ENCODE data around the gene GNA12.
"Not testable (repeated sequence)": the region's sequence is repeated elsewhere in the genome, so short reads cannot be mapped to it uniquely, and the experiment has no call there.

GNA12 gene

DNA sequence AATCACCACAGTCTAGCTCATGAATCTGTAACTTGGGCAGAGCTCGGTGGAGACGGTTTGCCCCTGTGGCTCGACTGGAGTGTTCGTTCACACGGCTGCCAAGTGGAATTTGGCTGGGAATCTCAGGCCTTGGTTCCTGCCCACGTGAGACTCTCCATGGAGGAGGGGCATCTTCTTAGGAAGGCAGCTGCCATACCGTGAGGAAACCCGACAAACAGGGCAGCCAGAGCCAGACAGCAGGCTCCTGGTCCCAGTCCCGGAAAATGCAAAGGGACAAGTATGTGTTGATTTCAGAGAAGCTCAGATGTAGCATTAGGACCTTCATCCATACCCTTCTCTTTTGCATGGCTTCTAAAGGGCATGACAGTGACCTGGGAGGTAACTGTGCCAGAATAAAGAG lies 129.5 kb downstream of the GNA12 start:
- no peak for DNase-seq (ENCODE audit: low spot score)

DNA sequence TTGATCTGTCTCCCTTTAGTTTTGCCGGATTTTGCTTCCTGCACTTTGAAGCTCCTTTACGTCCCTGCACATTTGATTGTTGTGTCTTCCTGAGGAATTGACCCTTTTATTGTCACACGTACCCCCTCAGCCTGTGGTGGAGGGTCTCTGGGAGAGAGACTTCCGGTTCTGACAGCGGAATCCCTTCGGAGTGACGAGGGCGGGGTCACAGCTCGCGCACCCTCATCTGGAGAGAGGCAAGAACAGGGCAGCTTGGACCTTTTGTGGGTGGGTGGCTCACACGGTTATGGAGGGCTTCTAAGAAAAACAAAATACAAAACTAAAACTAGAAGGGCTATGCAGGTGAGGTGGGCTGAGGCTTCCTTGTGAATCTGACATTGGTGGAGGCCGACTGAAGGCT lies 130.1 kb downstream of the GNA12 start:
- DNase-seq (ENCODE audit: low spot score): no peak

DNA sequence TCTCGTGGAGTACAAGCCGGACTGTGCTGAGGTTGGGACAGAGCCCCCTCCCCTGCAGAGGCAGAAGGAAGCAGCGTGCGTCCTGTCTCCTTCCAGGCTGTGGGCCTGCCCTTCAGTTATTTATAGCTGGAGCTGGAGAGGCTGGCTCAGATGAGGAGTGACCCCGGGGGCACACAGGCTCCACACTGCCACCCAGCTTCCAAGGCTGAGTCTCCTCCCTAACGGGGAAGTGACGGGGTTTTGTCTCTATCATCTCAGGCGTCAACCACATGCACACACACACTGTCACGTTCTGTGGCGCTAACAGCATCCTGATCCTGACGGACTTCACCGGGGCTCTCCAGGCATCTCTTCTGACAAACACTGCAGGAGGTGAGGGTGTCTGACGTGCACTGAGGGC lies 130.7 kb downstream of the GNA12 start:
- DNase-seq (ENCODE audit: low spot score): peak; percentile 77

DNA sequence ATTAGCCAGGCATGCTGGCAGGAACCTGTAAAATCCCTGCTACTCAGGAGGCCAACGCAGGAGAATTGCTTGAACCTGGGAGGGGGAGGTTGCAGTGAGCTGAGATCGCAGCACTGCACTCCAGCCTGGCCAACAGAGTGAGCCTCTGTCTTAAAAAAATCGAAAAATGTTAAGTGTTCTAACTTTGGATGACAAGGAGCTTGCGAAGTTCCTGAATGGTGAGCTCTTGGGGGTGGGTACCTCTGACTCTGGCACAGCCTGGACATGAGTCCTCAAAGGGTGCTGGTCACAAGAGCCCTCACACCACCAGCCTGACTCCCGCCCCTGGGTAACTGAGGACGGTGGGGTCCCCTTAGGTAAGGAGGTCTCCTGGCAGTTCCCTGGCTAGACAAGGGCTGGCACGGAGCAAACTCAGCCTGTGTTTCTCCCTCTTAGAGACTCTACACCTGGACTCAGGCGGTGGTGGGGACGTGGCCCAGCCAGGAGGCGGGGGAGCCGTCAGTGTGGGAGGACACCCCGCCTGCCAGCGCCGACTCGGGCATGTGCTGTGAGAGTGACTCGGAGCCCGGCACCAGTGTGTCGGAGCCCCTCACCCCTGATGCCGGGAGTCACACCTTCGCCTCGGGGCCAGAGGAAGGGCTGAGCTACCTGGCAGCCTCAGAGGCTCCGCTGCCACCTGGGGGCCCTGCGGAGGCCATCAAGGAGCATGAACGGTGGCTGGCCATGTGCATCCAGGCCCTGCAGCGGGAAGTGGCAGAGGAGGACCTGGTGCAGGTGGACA lies 132.0 kb downstream of the GNA12 start:
- no peak for DNase-seq (ENCODE audit: low spot score)

DNA sequence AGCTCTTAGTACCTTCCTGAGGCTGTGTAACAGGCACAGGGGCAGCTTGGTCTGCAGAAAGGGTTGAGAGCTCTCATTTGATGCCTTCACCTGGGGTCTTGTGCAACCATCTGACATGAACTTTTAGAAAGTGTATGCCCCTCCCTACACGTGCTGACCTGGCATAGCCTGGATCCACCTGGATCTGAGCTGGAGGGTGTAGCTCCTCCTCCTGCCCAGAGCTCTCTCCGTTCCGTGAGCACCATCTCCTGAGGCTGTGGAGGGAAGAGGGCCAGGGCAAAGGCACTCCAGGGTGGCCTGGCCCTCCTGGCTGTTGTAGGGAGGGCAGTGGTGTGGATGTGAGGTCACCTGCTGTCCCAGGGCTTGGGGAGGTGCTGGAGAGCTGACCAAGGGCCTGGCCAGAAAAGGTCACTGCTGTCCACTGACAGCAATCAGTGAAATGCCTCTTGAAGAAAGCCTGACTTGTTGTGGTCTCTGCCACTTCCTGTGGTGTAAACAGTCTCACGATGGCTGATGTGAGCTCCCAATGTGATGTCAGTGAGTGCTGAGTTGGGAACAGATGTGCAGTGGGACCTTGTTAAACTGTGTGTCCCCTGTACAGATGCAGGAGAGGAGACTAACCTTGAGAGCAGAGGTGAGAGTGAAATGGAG lies 133.1 kb downstream of the GNA12 start:
- no peak for DNase-seq (ENCODE audit: low spot score)

DNA sequence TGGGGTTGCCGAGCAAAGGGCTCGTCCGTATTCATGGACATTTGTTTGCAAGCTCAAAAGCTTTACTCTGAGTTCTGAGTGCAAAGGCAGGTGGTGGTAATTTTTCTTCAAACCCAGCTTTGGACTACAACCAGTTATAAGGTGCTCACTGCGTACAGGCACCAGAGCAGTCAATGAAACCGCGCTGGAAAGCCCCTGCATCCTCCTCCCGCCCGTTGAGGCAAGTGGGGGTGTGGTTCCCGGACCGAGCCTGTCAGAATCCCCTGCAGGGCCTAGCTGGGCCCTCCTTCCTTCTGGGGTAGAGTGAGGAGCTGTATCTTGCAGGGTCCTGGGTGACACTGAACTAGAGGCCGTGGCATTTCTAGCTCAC lies 133.8 kb downstream of the GNA12 start:
- no peak for DNase-seq (ENCODE audit: low spot score)

DNA sequence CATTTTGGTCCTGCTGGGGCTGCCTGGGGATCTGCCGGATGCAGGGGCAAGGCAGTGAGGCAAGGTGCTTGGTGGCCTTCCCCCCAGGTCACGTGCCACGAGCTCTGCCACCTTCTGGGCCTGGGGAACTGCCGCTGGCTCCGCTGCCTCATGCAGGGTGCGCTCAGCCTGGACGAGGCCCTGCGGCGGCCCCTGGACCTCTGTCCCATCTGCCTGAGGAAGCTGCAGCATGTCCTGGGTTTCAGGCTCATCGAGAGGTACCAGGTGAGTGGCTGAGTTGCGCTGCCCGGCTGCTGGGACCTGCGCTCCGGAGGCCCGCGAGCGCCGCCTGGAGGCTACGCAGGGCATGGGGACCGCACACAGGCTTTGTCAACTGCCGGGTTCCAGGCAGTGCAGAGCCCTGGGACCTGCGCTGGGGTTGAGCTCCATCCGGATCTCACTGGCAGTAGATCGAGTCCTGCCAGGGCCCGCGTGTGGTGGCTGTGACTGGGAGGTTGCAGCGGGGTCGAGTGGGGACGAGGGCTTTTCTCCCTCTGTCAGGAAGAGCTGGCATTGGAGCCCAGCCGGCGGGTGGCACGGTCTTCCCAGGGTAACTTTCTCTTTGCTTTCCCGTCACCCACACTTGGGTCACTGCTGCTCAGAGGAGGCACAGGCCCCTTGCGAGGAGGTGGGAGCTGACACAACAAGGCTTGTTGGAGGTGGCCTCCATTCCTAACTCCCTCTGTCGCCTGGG lies 134.4 kb downstream of the GNA12 start:
- DNase-seq (ENCODE audit: low spot score): no peak

DNA sequence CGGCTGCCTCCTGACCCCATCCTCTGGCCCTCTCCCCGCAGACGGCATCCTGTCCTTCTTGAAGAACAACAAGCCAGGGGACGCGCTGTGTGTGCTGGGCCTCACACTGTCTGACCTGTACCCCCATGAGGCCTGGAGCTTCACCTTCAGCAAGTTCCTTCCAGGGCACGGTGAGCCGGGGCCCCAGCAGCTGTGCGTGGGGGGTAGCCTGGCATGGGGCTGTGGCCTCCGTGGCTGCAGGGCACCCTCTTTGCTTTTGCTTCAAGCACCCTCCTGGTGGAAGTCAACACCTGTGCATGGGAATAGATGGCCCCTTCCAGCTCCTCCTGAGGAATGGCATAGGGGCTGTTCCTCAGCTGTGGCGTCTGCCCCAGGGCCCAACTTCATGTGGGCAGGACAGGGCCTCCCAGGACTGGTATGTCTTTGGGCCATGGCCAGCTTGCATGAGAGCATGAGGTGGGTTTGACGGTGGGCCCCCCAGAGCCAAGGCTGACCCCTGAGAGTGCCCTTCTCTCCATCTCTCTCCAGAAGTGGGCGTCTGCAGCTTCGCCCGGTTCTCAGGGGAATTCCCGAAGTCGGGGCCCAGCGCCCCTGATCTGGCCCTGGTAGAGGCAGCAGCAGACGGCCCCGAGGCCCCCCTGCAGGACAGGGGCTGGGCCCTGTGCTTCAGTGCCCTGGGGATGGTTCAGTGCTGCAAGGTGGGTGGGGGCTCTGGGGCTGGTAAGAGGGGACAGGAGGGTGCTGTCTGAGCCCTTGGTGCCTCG lies 135.4 kb downstream of the GNA12 start:
- DNase-seq (ENCODE audit: low spot score): no peak

DNA sequence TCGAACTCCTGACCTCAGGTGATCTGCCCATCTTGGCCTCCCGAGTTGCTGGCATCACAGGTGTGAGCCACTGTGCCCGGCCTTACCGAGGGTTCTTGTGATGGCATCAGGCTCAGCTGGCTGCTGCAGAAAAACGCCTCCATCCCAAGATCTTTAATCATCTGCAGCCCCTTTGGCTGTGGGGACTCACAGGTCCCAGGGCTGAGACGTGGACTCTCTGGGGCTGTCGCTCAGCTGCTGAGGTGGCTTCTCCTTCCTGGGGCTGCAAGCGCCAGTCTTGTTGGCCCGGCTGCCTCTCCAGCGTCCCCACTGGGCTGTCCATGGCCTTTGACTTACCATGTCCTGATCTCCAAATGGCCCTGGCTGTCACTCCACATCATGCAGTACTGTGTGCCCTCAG lies 136.1 kb downstream of the GNA12 start:
- DNase-seq (ENCODE audit: low spot score): no peak

DNA sequence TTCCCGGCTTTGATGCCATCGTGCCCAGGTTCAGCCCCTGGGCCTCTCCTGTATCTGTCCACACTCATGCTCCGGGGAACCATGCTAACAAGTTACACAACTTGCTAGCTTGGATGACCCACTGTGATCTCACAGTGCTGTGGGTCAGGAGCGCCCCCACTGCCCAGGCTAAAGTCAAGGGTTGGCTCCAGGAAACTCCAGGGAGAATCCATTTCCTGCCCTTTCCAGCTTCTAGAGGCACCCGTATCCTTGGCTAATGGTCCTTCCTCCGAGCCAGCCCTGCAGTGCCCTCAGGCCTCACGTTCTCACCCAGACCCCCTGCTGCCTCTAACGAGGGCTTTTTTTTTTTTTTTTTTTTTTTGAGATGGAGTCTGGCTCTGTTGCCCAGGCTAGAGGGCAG lies 136.6 kb downstream of the GNA12 start:
- no peak for DNase-seq (ENCODE audit: low spot score)

DNA sequence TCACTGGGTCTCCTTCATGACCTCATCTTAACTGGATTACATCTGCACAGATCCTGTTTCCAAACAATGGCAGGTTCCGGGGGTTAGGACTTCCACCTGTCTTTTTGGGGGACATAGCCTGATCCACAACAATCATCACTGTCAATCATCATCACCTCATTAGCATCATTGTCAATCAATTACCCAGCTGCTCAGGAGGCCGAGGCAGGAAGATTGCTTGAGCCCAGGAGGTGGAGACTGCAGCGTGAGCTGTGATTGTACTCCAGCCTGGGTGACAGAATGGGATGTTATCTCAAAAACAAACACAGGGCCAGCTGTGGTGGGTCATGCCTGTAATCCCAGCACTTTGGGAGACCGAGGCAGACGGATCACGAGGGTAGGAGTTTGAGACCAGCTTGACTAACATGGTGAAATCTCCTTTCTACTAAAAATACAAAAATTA lies 137.4 kb downstream of the GNA12 start:
- peak; percentile 72 for DNase-seq (ENCODE audit: low spot score)

DNA sequence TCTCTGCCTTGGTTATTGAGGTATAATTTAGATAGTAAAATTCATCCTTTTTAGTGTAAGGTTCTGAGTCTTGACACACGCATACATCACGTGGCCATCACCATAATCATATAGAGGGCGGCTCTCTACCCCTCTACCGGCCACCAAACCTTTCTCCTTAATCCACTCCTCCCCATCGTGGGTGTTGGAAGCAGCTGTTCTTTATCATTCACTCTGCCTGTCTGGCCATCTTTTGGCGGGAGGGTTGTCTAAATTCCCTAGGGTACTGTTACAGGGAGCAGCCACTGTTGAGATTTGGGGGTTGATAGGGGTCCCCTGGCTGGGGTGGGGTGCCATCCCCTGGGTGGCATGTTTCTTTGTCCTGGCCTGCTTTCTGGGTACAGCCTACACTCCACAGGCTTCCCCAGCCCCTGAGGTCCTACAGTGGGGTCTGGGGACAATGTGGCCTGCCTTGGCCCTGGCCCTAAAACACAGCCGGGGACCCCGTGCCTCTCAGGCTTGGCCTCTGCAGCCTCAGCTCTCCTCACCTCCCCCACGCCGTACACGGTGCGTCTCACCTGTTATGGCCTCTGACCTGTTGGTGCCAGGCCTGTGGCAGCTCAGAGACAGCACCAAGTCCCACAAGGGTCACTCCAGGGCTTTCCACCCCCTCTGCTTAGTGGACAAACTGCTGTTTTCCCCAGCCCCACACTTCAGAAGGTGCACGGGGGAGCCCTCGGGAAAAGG lies 138.6 kb downstream of the GNA12 start:
- DNase-seq (ENCODE audit: low spot score): no peak

DNA sequence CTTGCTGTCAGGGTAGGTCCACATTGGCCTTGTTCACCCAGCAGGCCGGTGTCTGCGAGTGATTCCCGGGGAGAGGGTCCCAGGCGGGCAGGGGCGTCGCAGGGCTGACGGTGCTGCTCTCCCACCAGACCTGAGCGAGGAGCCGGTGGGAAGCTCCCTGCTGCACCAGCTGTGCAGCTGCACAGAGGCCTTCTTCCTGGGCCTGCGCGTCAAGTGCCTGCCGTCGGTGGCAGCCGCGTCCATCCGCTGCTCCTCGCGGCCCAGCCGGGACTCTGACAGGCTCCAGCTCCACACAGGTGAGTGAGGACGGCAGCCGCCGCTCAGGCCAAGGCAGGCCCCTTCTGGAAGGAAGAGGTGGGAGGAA lies 141.5 kb downstream of the GNA12 start:
- DNase-seq (ENCODE audit: low spot score): no peak

DNA sequence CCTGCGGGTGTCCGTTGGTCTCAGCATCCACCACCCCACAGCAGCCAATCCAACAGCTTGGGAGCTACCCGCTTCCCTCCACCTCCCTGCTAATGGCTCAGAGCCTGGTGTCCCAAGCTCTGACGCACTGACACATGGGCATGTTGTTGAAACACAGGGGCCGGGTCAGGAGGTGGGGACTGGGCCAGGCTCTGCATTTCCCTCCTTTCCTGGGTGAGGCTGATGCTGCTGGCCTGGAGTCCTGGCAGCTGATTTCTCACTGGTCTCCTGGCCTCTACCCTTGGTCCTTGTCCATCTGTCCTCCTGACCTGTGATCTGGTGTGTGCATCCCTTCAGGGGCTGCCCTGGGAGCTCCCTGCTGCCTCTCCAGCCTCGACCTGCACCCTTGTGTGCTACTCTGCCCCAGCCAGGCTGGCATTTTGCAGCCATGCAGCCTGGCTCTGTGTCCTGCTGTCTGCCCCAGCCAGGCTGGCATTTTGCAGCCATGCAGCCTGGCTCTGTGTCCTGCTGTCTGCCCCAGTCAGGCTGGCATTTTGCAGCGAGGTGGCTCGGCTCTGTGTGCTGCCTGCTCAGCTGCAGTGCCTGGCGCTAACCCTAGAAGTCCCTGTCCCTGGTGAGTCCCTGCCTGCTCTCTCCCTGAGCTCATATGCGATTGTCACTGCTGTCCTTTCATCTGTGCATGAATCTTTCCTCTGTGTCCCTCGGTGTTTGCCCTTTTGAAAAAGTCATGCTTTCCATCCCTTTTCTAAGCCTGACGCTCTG lies 142.1 kb downstream of the GNA12 start:
- DNase-seq (ENCODE audit: low spot score): no peak

DNA sequence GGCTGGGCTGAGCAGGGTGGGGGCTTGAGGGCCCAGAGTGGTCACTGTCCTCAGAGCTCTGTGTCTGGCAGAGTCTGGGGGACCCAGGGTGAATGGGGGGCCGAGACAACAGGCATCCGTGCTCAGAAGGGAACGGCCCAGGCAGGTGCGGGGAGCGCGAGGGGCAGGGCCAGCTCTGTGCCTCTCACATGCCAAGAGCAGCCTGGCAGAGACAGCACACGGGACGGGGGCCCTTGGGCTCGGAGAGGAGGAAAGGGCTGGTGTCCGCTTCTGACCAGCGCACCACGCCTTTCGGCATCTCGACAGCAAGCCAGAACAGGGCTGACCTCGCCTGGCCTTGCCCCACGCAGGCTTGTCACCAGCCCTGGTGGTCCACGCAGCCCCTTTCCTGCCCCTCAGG lies 142.7 kb downstream of the GNA12 start:
- no peak for DNase-seq (ENCODE audit: low spot score)

DNA sequence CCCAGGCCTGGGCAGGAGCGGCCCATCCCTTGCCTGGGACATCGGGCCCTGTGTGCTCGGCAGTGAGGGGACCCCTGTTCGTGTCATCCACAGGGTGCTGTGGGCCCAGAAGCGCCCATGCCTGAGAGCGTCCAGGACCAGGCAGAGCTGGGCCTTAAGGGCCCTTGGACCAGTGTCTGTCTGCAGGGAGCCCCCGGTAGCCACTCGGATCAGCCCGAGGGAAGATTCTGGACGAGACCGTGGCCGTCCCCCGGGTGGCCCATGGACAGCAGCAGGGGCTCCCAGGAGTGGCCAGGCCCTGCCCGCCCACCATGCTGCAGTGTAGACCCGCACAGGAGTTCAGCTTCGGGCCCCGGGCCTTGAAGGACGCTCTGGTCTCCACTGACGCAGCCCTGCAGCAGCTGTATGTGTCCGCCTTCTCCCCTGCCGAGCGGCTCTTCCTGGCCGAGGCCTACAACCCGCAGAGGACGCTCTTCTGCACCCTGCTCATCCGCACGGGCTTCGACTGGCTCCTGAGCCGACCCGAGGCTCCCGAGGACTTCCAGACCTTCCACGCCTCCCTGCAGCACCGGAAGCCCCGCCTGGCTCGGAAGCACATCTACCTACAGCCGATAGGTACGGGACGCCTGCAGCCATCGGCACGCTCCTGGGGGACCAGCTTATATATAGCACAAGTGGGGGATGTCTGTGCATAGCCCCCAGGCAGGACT lies 143.8 kb downstream of the GNA12 start:
- DNase-seq (ENCODE audit: low spot score): no peak

DNA sequence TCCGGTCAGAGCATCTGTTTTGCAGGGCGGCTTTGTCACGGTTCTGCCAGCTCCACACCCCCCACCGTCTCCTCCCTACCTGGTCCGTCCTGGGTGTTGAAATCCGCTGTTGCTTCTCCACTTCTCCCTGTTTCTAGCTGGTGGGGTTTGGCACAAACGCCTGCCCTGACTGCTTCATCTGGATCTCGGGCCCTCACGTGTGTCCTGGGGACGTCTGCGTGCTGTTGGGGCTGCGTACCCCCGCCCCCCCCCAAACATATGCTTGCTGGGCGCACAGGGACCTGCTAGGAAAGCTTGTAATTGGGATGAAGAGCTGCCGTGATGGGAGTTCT lies 144.9 kb downstream of the GNA12 start:
- DNase-seq (ENCODE audit: low spot score): no peak

DNA sequence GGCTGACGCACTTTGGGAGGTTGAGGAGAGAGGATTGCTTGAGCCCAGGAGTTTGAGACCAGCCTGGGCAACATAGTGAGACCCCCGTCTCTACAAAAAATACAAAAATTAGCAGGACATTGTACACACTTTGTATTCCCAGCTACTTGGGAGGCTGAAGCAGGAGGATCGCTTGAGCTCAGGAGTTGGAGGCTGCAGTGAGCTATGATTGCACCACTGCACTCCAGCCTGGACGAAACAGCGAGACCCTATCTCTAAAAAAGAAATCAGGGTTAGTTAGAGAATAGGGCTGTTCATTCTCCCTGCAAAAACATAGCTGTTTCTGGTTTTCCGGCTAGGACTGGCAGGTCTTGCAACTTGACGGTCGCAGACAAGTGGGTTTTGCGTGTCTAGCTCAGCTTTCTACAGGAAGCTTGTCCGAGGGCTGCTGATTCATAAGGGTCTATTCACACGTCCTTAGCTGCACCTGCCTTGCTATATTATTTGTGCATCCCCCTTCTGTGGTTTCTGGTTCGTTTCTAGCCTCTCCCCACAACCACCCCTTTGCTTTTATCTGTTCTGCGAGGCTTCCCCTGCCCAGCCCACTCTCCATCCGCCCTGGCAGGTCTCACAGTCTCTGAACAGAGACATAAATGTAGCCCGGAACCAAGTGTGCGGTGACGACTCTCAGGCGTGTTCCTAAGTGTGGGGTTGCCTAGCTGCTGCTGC lies 145.4 kb downstream of the GNA12 start:
- no peak for DNase-seq (ENCODE audit: low spot score)

DNA sequence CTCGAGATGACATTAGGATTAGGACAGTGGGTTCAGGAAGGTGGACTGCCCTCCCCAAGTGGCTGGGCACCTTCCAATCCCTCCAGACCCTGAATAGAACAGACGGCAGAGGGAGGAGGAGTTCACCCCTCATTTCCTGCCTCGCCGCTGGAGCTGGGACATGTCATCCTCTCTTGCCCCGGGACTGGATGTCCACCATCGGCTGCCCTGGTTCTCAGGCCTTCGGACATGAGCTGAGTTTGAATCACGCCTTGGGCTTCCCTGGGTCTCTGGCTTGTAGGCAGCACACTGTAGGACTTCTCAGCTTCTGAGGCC lies 150.0 kb downstream of the GNA12 start:
- not testable (repeated sequence) for DNase-seq (ENCODE audit: low spot score)

Data from SK-N-DZ (cell line).